ENCODE measurements around the gene AP3S2. TPM values are rescaled to one million over a fixed set of nuclear protein-coding genes. Genes with fewer than 3 reads are reported as not detected.
A peak's percentile ranks its signal among the peaks of the same experiment; 100 is the strongest.

Gene AP3S2
- total and polyA plus RNA-seq, 4 donors = 16.7 to 33.2 (median 22.8) TPM

DNA sequence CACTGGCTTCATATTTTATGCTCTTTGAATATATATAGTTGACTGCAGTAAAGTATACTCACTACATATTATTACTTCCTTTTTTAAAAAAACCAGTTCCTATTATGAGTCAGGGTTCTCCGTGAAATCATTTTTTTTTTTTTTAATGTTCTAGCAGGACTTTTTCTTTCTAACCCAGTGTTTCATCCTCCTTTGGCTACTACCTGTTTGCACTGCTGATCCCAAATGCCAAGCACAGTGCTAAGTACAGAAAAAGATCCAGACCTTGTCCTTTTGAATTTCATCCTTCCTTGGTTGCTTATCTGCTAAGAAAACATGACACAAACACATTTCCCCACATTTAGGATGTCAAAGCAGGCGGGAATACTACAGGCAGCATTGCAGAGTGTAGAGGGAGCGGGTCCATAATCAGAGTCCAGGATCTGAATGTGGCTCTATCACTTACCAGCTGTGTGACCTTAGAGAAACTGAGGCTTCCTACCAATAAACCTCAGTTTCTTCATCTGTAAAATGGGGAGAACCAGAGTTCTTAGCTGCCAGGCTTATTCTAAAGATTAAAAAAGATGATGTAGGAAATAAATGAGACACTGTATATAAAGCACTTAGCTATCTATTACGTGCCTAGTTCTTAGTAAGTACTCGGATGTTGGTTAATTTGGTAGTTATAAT, 42.0 kb downstream of the AP3S2 start:
- intact Hi-C loops (cut with DNase I) = no loop called here
- H3K9me3 ChIP-seq (ENCODE audit: control insufficient read depth, low read length) = no peaks in the 10 kb centered on the region
- H3K4me1 ChIP-seq (ENCODE audit: control insufficient read depth in 1 of 2, insufficient read depth in 2 of 2, low read length in 2 of 2) = no peaks in the 10 kb centered on the region
- no peak overlapping the region for H3K27ac ChIP-seq (ENCODE audit: low read depth in 1 of 2, low read length in 2 of 2)
- no peak overlapping the region for H3K4me3 ChIP-seq (ENCODE audit: low read length in 2 of 2)
- ATAC-seq (ENCODE audit: low FRiP score) (no peak), DNase-seq (no peak)
- H3K36me3 ChIP-seq (ENCODE audit: control insufficient read depth in 1 of 2, insufficient read depth in 2 of 2, low read length in 1 of 2) = peaks cover 0 to 3% of the 10 kb centered on the region in 2 donors
- no peaks in the 10 kb centered on the region for H3K27me3 ChIP-seq (ENCODE audit: control insufficient read depth in 1 of 2, insufficient read depth in 2 of 2, low read length in 1 of 2)
- 84 to 86% methylated on average over 5 of the region's 5 CpGs for WGBS, 2 donors

DNA sequence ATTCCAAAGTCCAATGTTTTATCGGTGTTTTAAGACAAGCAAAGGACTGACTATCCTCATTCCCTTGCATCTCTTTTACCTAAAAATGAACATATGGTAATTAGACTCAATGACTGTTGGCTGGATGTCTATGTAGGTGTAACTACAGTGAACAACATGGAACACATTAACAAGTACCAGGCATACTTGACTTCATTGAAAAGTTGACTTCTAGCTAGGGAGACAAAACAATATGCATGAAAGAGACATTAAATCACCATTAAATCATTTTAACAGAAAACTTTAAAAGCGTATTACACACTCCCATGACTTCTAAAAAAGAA, 44.9 kb downstream of the AP3S2 start:
- peaks cover 0 to 3% of the 10 kb centered on the region in 2 donors for H3K36me3 ChIP-seq (ENCODE audit: control insufficient read depth in 1 of 2, insufficient read depth in 2 of 2, low read length in 1 of 2)
- ATAC-seq (ENCODE audit: low FRiP score) (no peak), DNase-seq (no peak)
- no peak overlapping the region for H3K27ac ChIP-seq (ENCODE audit: low read depth in 1 of 2, low read length in 2 of 2)
- no peak overlapping the region for H3K4me3 ChIP-seq (ENCODE audit: low read length in 2 of 2)
- H3K4me1 ChIP-seq (ENCODE audit: control insufficient read depth in 1 of 2, insufficient read depth in 2 of 2, low read length in 2 of 2) = peaks cover 0 to 3% of the 10 kb centered on the region in 2 donors
- H3K27me3 ChIP-seq (ENCODE audit: control insufficient read depth in 1 of 2, insufficient read depth in 2 of 2, low read length in 1 of 2) = no peaks in the 10 kb centered on the region
- H3K9me3 ChIP-seq (ENCODE audit: control insufficient read depth, low read length) = no peaks in the 10 kb centered on the region
- 93 to 99% methylated on average over 2 of the region's 2 CpGs for WGBS, 2 donors
- intact Hi-C loops (cut with DNase I) = no loop called here

DNA sequence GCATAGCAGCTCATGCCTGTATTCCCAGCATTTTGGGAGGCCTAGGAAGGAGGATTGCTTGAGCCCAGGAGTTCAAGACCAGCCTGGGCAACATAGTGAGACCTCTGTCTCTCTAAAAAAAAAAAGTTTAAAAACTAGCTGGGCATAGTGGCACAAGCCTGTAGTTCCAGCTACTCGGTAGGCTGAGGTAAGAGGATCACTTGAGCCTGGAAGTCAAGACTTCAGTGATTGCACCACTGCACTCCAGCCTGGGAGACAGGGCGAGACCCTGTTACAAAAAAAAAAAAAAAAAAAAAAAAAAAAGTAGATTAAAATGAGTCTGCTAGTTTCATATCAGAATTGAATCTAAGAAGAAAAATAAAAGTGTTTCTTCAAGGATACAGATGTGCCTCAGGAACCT, 46.7 kb downstream of the AP3S2 start:
- peaks cover 0 to 3% of the 10 kb centered on the region in 2 donors for H3K4me1 ChIP-seq (ENCODE audit: control insufficient read depth in 1 of 2, insufficient read depth in 2 of 2, low read length in 2 of 2)

DNA sequence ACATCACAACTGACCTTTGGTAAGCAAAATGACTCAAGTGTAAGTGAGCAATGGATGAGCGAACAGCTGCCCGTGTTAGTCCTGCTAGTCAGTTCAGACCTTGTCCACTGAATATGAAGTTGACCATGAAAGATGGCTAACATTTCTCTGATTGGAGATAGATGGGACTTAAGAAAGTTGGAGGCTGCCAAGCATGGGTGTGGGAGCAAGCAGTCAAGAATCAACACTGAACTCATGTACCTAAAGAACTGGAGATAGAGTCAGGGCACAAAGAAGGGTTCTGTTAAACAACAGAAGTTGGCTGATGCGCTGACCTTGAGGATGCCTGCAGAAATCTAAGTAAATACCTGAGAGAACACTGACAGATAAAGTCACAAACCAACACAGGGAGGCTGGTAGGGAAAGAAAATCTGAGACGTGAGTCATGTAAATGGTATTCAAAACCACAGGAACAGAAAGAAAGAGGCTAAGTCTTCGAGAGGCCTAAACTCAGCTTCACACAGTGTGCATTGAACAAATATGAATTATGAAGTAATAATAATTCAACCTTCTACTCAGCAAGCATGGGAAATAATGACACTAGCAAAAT, 48.4 kb downstream of the AP3S2 start:
- 52% methylated on average over 5 of the region's 5 CpGs for WGBS, 2 donors
- intact Hi-C loops (cut with DNase I) = no loop called here
- ATAC-seq (ENCODE audit: low FRiP score) (no peak), DNase-seq (no peak)
- Histone ChIP-seq H3K4me1 (ENCODE audit: control insufficient read depth in 1 of 2, insufficient read depth in 2 of 2, low read length in 2 of 2) (peaks cover 0 to 3% of the 10 kb centered on the region in 2 donors), H3K27ac (ENCODE audit: low read depth in 1 of 2, low read length in 2 of 2) (no peak overlapping the region), H3K4me3 (ENCODE audit: low read length in 2 of 2) (no peak overlapping the region), H3K36me3 (ENCODE audit: control insufficient read depth in 1 of 2, insufficient read depth in 2 of 2, low read length in 1 of 2) (no peaks in the 10 kb centered on the region), H3K27me3 (ENCODE audit: control insufficient read depth in 1 of 2, insufficient read depth in 2 of 2, low read length in 1 of 2) (no peaks in the 10 kb centered on the region), H3K9me3 (ENCODE audit: control insufficient read depth, low read length) (no peaks in the 10 kb centered on the region)

More for the DNA sequence above, 46.7 kb downstream of the AP3S2 start:
- intact Hi-C loops (cut with DNase I) = no loop called here
- H3K9me3 ChIP-seq (ENCODE audit: control insufficient read depth, low read length) = no peaks in the 10 kb centered on the region
- peaks cover 0 to 3% of the 10 kb centered on the region in 2 donors for H3K36me3 ChIP-seq (ENCODE audit: control insufficient read depth in 1 of 2, insufficient read depth in 2 of 2, low read length in 1 of 2)
- no peak for ATAC-seq (ENCODE audit: low FRiP score)
- H3K4me3 ChIP-seq (ENCODE audit: low read length in 2 of 2) = no peak overlapping the region
- DNase-seq = no peak
- 95 to 100% methylated on average over 2 of the region's 2 CpGs for WGBS, 2 donors
- H3K27ac ChIP-seq (ENCODE audit: low read depth in 1 of 2, low read length in 2 of 2) = no peak overlapping the region
- H3K27me3 ChIP-seq (ENCODE audit: control insufficient read depth in 1 of 2, insufficient read depth in 2 of 2, low read length in 1 of 2) = no peaks in the 10 kb centered on the region

DNA sequence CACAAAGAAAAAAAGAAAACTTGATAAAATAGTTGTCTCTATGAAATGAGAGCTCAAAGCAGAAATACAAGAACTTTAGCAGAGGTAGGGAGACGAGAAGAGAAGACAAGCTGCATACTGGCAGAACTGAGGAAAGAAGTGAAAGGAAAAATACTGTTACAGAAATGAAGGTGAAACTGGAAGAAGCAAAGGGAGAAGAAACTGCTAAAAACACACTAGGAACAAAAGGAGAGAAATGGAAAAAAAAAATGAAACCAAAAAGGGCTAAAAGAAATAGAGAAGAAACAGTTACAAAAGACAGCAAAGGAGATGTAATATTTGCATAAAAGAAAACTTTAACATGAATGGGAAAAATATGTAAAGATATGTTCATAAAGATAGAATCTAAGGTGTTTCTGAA, 51.8 kb downstream of the AP3S2 start:
- H3K27ac ChIP-seq (ENCODE audit: low read depth in 1 of 2, low read length in 2 of 2) = no peak overlapping the region
- no peak overlapping the region for H3K4me3 ChIP-seq (ENCODE audit: low read length in 2 of 2)
- H3K4me1 ChIP-seq (ENCODE audit: control insufficient read depth in 1 of 2, insufficient read depth in 2 of 2, low read length in 2 of 2) = peaks cover 0 to 5% of the 10 kb centered on the region in 2 donors
- ATAC-seq (ENCODE audit: low FRiP score) (no peak), DNase-seq (no peak)
- H3K27me3 ChIP-seq (ENCODE audit: control insufficient read depth in 1 of 2, insufficient read depth in 2 of 2, low read length in 1 of 2) = no peaks in the 10 kb centered on the region
- no peaks in the 10 kb centered on the region for H3K9me3 ChIP-seq (ENCODE audit: control insufficient read depth, low read length)
- 97% methylated on average over 1 of the region's 1 CpG for WGBS, 2 donors
- no peaks in the 10 kb centered on the region for H3K36me3 ChIP-seq (ENCODE audit: control insufficient read depth in 1 of 2, insufficient read depth in 2 of 2, low read length in 1 of 2)
- intact Hi-C loops (cut with DNase I) = no loop called here

DNA sequence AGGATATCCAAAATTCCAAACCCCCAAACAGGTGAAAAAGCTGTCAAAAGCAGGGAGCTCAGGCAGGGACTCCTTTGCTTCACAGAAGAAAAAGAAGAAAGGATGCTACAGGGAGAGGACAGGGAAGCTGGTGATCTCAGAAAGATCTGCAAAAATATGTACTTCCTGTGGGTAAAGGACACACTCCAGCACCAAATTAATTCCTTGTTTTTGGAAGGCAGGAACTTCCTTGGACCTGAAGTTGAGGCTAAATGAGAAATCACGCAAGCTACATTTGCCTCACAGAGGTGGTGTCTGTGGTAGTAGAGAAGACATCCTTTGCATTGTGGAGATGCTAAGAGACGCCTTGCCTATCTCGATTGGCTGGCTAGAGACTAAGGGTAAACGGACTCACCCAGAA, 52.5 kb downstream of the AP3S2 start:
- H3K9me3 ChIP-seq (ENCODE audit: control insufficient read depth, low read length) = no peaks in the 10 kb centered on the region
- peaks cover 1 to 5% of the 10 kb centered on the region in 2 donors for H3K4me1 ChIP-seq (ENCODE audit: control insufficient read depth in 1 of 2, insufficient read depth in 2 of 2, low read length in 2 of 2)
- ATAC-seq (ENCODE audit: low FRiP score) = no peak
- no peak for DNase-seq
- 86 to 87% methylated on average over 4 of the region's 4 CpGs for WGBS, 2 donors
- intact Hi-C loops (cut with DNase I) = no loop called here
- no peaks in the 10 kb centered on the region for H3K36me3 ChIP-seq (ENCODE audit: control insufficient read depth in 1 of 2, insufficient read depth in 2 of 2, low read length in 1 of 2)
- H3K27me3 ChIP-seq (ENCODE audit: control insufficient read depth in 1 of 2, insufficient read depth in 2 of 2, low read length in 1 of 2) = no peaks in the 10 kb centered on the region
- no peak overlapping the region for H3K4me3 ChIP-seq (ENCODE audit: low read length in 2 of 2)
- no peak overlapping the region for H3K27ac ChIP-seq (ENCODE audit: low read depth in 1 of 2, low read length in 2 of 2)

DNA sequence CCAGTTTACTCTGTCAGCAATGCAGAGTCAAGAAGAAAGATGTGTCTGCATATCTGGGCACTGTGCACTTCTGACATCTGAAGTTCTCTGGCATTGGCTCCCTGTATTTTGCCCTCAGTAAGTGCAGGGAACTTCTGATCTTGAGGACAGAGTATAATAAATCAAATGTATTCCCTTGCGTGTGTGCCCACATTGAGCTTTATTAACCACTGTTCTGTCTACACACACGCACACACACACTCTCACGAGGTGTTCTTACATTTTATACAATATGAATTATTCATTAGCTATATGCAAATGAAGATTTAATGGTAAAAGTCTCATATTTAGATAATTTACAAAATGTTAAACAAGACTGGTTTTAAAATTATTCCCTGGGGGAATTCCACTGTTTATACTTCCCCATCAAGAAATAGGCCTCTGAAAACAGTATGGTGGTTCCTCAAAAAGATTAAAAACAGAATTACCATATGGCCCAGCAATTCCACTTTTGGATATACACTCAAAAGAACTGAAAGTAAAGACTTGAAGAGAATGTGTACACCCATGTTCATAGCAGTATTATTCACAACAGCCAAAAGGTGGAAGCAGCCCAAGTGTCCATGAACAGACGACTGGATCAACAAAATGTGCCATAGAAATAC, 54.5 kb downstream of the AP3S2 start:
- Histone ChIP-seq H3K27ac (ENCODE audit: low read depth in 1 of 2, low read length in 2 of 2) (no peak overlapping the region), H3K36me3 (ENCODE audit: control insufficient read depth in 1 of 2, insufficient read depth in 2 of 2, low read length in 1 of 2) (peaks cover 0 to 4% of the 10 kb centered on the region in 2 donors)
- intact Hi-C loops (cut with DNase I) = loop anchor here in 1 of 2 donors (5.0 kb wide), 1 partner anchor 87 kb away; the partner anchor contains the start of gene MESP1

DNA sequence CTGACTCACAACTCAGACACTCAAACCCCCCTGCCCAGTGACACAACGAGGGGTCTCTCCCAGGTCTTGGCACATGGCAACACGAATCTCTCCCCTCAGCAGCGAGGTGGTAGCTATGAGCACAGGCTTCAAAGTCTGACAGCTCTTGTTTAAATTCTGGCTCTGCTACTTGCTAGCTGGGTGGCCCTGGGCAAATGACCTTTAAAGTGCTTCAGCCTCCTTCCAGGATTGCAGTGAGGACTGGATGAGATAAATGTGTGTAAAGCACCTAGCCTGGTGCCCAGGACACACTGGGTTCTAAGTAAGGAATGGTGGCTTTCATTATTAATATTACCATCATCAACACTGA, 56.0 kb downstream of the AP3S2 start:
- DNase-seq = no peak
- no peaks in the 10 kb centered on the region for H3K27me3 ChIP-seq (ENCODE audit: control insufficient read depth in 1 of 2, insufficient read depth in 2 of 2, low read length in 1 of 2)
- peaks cover 2 to 3% of the 10 kb centered on the region in 2 donors for H3K4me1 ChIP-seq (ENCODE audit: control insufficient read depth in 1 of 2, insufficient read depth in 2 of 2, low read length in 2 of 2)
- H3K36me3 ChIP-seq (ENCODE audit: control insufficient read depth in 1 of 2, insufficient read depth in 2 of 2, low read length in 1 of 2) = peaks cover 0 to 4% of the 10 kb centered on the region in 2 donors
- ATAC-seq (ENCODE audit: low FRiP score) = no peak
- WGBS, 2 donors = 35 to 41% methylated on average over 3 of the region's 3 CpGs
- no peak overlapping the region for H3K4me3 ChIP-seq (ENCODE audit: low read length in 2 of 2)
- peak overlapping the region; percentile 83 to 88 for H3K27ac ChIP-seq (ENCODE audit: low read depth in 1 of 2, low read length in 2 of 2)
- intact Hi-C loops (cut with DNase I) = loop anchor here in 1 of 2 donors (5.0 kb wide), 1 partner anchor 86 kb away; the partner anchor contains the start of gene MESP1
- no peaks in the 10 kb centered on the region for H3K9me3 ChIP-seq (ENCODE audit: control insufficient read depth, low read length)

More for the DNA sequence above, 54.5 kb downstream of the AP3S2 start:
- no peaks in the 10 kb centered on the region for H3K27me3 ChIP-seq (ENCODE audit: control insufficient read depth in 1 of 2, insufficient read depth in 2 of 2, low read length in 1 of 2)
- 80 to 86% methylated on average over 4 of the region's 4 CpGs for WGBS, 2 donors
- DNase-seq (no peak), ATAC-seq (ENCODE audit: low FRiP score) (no peak)
- no peaks in the 10 kb centered on the region for H3K9me3 ChIP-seq (ENCODE audit: control insufficient read depth, low read length)
- peaks cover 2 to 3% of the 10 kb centered on the region in 2 donors for H3K4me1 ChIP-seq (ENCODE audit: control insufficient read depth in 1 of 2, insufficient read depth in 2 of 2, low read length in 2 of 2)
- H3K4me3 ChIP-seq (ENCODE audit: low read length in 2 of 2) = no peak overlapping the region

Data from aorta (tissue), 5 donors.